GM21367 (cell line): ENCODE results near the gene ADAM15.

Source experiments
- ATAC-seq: cut with Tn5 transposase; IDR thresholded peaks from one replicate; pipeline ENCODE4 v1.9.1; 2021; ENCODE audit not compliant: unreplicated experiment

Gene ADAM15

DNA sequence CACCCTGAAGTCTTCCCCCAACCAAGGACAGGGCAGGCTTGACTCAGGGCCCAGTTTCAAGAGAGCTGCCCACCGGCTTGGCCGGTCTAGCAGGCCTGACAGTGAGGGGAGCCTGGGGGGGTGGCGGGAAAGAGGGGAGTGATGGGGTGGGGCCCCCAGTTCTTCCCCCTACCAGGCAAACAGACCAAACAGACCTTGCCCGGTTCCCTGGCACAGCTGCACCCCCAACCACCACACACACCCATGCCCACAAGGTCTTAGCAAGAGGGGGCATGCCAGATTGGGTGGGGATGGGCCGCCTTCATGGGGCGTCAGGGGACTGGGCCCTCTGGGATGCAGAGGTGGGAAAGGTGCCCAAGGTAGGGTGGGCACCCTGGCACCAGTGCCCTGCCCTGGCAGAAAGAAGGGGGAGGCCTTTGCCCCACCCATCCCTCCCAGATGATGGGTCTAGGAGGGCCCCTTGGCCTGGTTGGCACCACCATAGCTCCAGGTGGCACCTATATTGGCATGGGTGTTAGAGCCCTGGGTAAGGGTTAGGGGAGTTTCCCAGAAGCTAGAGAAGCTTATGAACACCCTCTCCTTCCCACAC lies 39.6 kb upstream of the ADAM15 start:
- no peak for ATAC-seq

DNA sequence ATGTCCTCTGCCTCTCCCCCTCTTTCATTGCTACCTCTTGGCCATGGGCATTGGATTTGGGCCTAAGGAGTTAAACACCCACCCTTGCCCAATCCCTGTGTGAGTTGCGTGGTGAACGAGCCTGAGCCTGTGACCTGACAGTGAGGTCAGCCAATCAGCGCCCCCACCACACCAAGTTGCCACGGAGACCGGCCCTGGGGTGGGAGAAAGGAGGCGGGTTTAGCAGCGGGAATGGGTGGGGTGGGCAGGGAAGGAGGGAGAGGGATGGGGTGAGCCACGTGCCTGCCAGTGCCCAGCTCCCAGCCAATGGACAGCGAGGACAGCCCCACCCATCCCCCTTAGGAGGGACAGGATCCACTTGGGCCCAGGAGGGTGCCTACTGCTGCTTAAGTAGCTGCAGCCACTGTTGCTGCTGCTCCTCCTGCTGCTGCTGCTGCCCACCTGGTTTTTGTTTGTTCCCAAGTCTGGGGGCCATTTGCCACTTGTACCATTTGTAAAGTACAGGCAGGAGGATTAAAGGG lies 39.0 kb upstream of the ADAM15 start:
- no peak for ATAC-seq

DNA sequence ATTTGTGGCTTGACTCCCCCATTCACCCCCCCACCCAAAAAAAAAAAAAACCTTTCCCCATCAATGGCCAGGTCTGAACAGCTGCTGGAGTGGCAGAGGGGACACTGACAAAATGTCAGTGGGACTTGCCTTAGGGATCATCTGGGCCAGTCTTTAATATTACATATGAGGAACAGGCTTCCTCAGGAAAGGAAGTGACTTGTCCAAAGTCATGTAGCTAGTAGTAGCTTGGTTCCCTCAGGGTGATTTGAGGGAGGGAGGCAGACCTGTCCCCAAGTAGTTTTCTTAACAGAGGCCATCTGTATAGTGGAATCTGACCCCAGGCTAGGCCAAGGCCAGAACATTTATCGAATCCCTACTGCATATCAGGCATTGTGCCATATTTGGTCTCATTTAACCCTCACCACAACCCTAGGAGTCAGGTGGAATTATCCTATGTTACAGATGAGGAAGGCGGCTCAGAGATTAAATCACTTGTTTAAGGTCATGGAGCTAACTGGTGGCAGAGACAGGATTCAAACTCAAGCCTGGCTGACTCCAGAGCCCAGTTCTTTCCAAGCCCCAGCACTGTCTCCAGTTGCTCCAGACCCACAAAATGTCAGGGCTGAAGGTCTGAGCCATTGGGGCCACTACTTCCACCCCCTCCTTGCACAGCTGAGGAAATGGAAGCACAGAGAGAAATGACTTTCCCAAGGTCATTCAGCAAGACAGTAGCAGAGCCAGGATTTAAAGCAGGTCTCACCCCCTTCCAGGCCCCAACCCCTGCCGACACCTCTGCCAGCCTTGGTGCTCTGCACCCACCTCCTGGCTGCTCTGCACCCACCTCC lies 38.1 kb upstream of the ADAM15 start:
- no peak for ATAC-seq

DNA sequence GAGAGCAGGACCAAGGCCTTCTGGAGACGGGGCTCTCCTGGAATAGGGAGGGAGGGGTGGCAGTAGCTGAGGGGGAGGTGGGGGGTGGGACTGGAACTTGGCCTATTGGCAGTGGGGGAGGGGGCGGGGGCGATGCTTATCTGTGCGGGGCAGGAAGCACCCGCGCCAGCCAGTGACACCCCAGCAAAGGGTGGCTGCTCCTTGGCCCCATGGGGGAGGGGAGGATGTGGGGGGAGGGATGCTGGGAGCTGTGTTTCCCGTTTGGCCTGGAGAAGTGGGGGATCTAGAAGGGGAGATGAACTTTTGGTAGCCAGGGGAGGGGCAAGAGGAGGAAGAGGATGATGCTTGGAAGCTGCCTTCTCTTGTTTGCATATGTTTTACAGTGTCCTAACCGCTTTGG lies 37.5 kb upstream of the ADAM15 start:
- no peak for ATAC-seq

DNA sequence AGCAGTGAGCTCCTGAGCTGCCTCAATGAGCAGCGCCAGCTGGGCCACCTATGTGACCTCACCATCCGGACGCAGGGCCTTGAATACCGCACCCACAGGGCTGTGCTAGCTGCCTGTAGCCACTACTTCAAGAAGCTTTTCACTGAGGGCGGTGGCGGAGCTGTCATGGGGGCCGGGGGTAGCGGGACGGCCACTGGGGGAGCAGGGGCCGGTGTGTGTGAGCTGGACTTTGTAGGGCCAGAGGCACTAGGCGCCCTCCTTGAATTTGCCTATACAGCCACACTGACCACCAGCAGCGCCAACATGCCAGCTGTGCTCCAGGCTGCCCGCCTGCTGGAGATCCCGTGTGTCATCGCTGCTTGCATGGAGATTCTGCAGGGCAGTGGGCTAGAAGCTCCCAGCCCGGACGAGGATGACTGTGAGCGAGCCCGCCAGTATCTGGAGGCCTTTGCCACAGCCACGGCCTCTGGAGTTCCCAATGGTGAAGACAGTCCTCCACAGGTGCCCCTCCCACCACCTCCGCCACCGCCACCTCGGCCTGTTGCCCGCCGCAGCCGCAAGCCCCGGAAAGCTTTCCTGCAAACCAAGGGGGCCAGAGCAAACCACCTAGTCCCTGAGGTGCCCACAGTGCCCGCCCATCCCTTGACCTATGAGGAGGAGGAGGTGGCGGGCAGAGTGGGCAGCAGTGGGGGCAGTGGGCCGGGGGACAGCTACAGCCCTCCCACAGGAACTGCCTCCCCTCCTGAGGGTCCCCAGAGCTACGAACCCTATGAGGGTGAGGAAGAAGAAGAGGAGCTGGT lies 36.2 kb upstream of the ADAM15 start:
- ATAC-seq: no peak

DNA sequence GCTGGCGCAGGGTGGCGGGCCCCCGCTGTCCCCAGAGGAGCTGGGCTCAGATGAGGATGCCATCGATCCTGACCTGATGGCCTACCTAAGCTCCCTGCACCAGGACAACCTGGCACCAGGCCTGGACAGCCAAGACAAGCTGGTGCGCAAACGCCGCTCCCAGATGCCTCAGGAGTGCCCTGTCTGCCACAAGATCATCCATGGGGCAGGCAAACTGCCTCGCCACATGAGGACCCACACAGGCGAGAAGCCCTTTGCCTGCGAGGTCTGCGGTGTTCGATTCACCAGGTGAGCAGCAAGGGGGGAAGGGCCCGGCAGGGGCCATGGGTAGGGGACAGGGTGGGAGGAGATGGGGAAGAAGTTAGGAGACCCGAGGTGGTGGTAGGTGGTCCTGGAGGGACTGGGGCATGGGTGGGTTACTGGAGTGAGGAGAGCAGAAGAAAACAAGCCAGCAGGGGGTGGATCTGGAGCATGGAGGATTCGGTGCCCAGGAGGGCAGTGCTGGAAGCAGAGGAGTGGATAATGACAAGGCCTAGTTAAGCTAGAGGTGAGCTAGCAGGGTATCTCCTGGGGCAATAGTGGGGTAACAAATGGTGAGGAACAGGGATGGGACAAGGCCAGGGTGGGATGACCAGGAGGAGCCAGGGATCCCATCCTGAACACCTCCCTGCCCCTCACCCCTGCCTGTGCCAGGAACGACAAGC lies 35.4 kb upstream of the ADAM15 start:
- no peak for ATAC-seq

DNA sequence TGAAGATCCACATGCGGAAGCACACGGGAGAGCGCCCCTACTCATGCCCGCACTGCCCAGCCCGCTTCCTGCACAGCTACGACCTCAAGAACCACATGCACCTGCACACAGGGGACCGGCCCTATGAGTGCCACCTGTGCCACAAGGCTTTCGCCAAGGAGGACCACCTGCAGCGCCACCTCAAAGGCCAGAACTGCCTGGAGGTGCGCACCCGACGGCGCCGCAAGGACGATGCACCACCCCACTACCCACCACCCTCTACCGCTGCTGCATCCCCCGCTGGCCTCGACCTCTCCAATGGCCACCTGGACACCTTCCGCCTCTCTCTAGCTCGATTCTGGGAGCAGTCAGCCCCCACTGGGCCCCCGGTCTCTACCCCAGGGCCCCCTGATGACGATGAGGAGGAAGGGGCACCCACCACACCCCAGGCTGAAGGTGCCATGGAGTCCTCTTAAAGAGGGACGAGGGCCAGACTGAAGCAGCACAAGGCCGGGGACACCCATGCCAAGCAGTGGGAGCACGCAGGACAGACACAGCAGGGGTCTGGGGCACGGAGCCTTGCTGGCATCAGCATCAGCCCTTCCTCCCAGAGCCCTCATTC lies 34.8 kb upstream of the ADAM15 start:
- no peak for ATAC-seq

DNA sequence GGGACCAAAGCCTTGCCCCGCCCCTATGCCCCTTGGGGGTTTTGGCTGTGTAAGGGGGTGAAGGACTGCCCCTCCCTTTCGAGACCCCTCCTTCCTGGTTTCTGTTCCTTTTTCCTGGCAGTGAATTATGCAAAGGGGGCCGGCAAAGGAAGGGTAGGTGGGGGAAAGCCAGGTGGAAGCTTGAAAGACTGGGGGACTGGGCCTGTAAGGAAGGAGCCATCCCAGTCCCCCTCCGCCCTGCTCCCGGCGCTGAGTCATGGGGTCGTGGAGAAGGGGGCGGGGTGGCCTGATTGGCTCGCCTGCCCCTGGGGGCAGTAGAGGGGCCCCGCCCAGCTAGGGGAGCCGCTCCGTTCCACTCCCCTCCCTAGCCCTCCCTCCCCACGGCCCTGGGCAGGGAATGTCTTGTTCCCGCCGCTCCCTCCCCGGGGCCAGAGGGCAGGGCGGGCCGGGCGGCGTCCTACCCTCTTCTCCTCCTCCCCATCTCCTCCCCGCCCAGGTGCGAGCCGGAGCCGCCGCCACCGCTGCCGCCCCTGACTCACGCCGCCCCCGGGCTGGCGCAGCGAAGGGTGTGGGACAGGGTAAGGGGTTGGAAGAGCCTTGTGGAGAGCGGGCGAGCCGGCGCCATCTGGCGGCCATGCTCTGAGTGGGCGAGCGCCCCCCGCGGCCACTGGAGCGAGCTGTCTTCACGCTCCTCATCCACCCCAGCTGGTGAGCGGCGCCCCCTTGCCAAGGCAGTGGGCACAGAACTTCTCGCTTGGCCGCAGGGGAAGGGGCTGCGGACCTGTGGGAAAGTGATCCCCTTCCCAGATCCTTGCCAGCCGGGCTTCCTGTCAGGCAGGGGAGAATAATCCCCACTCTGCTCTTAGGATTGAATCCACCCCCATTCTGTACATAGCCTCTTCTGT lies 33.8 kb upstream of the ADAM15 start:
- peak; percentile 57 for ATAC-seq

DNA sequence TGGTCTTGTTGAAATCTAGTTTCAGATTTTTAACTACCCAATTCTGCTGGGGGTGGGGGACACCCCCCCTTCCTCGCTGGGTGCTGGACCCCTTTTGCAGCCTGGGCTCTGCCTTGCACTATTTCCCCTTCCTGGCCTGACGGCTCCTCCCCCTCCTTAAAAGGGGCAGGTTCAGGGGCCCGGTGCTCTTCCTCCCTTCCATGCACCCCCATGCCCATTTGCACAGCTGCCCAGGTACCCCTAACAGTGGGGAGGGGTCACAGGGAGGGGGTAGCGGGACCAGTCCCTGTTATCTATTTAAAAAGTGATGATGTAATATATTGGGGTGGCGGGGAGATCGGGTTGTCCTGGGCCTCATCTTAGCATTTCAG lies 33.2 kb upstream of the ADAM15 start:
- no peak for ATAC-seq

DNA sequence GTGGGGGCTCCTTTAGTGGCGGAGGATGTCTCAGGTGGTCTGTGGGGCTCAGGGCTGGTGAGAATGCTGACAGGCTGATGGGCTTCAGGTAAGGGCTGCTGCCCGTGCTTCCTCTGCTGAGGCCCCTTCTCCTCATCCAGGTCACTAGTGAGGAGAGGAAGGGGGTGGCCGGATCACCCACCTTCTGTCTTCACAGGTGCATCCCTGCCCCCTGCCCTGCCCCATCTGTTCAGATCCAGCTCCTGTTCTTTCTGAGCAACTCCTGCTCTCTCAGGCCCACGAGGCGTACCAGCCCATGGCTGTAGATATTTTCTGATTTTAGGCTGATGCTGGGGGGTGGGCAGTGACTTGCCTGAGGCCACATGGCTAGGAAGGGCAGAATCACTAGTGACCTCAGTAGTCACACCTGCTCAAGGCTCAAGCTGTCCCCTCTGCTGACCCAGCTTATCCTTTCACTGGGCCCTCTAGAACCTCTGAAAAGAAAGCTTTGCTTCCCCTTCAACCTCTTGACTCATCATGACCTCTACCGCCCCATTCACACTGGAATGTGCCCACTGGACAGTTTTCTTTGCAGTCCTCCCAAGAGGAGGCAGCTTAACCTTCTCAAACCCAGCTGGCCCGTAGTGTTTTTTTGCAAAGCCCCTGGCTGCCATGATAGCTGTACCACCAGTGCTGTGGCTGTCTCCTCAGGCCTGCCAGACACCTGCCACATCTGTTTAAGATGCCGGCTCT lies 32.3 kb upstream of the ADAM15 start:
- ATAC-seq: no peak

DNA sequence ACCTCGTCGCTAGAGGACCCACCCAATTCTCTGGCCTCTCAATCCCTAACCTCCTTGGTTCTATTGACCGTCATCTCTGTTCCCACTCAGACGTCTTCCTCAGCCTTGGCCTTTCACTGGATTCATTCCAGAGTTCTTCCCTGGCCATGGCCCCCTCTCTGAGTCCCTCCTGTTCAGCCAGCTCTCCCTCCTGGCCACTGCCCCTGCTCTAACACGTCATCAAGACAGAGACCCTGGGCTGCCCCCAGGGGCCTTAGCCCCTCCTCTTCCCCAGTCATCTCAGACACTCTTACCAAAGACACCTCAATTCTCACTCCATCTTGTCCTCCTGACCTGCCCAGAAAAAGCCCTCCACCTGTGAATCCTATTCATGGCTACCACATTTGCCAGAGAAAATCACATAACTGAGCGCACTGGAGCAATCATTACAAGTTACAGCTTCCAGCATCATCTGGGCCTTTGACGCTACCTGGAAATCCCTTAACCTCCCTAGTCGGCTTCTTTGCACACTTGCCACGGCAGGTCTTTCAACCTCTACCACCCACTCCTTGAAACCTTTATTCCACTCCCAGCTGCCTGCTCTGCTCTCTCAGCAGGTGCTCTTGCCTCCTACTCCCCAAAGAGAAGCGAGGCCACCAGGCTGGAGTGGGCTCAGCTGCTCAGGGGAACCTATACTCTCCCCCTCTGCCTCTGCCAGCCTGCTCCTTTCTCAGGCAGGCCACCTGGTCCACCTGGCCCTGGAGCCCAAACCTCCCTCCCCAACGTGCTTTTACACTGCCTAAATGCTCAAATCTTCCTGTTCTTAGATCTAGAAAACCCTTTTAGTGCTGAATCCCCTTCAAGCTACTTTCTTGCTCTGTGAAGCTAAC lies 31.5 kb upstream of the ADAM15 start:
- ATAC-seq: no peak

DNA sequence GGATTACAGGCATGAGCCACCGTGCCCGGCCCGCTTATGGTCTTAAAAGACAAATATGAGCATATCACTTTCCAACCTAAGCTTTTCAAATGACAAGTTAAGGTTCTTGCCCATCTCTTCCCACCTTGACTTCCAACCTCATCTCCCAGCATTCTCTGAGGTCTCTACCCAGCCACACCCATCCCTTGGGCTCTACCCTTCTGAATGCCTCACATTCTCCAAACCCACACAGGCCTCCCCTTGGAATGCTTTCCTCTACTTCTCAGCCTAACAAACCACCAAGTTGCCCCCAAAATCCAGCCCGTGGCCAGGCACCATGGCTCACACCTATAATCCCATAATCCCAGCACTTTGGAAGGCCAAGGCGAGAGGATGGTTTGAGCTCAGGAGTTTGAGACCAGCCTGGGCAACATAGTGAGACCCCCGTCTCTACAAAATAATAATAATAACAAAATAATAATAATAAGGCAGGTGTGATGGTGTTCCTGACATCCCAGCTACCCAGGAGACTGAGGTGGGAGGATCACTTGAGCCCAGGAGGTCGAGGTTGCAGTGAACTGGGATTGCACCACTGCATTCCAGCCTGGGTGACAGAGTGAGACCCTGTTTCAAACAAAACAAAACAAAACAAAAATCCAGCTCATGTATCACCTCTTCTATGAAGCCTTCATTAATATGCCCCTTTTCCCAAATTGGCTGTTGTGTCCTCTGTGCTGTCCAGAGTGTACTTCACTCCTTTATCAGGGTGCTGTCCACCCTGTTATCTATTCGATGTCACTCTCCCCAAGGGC lies 28.8 kb upstream of the ADAM15 start:
- no peak for ATAC-seq

DNA sequence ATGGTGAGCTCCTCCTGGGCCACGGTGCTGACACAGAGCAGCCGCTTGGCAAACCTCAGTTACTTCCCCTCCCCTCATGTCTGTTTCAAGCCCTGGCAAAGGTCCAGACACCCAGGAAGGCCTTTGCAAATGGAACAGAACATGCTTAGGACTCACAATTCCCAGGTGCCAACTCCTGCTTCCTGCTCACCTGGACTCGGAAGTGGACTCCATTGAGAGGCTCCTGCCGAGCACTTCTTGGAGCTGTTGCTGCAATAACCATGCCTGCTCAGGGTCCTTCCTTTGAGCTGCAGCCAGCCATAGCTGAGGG lies 28.2 kb upstream of the ADAM15 start:
- no peak for ATAC-seq

DNA sequence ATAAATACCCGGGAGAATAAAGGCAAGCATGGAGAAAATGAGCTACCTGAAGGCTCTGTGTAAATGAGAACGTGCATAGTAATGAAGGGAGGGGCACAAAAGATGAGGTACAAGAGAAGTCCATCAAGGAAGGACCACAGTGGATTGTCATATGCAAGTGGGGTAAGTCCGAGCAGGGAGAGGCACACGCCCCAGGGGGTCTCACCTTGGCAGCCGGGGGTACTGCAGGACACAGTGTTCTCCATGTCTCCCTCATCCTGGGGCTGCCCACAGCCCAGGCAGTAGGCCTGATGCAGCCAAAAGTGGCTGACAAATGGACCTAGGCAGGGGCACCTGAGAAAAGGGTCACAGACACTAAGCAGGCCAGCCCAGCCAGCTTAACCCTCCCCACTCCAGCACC lies 27.5 kb upstream of the ADAM15 start:
- ATAC-seq: no peak

DNA sequence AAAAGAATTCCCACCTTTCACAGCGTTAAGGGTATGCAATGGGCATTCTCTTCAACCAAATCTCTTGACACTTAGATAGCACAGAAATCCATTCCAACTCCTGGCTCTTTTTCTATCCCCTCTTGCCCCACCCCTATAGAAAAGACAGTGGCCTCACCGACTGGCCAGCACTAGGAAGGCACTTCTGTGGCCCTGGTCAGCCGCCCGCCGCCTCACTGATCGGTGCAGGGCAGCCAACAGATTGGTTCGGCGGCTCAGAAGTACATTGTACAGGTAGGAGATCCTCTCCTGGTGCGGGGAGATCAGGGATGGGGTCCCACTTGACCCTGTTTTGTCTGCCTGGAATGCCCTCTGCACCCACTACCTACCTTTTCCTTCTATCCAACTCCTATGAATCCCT lies 26.8 kb upstream of the ADAM15 start:
- ATAC-seq: no peak

DNA sequence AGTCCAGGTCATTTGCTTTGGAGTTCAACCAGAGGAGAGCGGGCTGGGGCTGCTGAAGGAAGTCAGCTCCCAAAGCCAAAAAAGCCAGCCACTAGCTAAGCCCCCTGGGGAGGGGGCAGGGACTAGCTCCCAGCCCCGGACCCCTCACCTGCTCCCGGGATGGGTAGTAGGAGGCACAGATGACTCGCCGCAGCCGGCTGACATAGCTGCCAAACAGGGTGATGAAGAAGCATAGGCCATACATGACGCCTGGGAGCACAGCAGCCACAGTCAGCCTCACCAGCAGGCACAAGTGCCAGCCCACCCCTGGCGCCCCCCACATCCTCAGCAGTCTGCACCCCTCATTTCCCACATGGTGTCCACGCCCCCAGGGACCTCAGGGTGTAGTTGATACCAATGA lies 25.0 kb upstream of the ADAM15 start:
- ATAC-seq: no peak

DNA sequence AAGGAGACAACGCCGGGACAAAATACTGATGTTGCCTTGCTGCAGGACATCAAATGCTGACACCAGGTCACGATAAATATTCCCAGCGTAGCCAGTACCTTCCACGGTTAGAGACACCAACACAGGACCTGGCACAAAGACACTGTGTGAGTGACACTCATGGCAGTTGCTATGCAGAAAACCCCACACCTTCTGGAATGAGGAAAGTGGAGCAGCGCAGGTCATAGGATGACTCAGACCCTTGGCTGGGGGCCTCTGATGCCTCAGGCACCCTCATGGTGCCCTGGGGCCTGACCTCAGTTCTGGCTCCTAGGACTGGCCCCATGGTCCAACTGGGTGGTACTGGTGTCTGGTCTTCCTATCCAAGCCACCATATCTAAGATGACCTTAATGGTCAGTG lies 24.5 kb upstream of the ADAM15 start:
- no peak for ATAC-seq
